Inflammatory macrophage treated with lipopolysaccharide for 1 hour (primary cell): ENCODE measurements around the gene PTPN20.

ENCODE experiments used
- DNase-seq, 2 donors: peaks; one replicate each; pipeline ENCODE4 v3.0.0-alpha.2; 2020 to 2022

Gene PTPN20

DNA sequence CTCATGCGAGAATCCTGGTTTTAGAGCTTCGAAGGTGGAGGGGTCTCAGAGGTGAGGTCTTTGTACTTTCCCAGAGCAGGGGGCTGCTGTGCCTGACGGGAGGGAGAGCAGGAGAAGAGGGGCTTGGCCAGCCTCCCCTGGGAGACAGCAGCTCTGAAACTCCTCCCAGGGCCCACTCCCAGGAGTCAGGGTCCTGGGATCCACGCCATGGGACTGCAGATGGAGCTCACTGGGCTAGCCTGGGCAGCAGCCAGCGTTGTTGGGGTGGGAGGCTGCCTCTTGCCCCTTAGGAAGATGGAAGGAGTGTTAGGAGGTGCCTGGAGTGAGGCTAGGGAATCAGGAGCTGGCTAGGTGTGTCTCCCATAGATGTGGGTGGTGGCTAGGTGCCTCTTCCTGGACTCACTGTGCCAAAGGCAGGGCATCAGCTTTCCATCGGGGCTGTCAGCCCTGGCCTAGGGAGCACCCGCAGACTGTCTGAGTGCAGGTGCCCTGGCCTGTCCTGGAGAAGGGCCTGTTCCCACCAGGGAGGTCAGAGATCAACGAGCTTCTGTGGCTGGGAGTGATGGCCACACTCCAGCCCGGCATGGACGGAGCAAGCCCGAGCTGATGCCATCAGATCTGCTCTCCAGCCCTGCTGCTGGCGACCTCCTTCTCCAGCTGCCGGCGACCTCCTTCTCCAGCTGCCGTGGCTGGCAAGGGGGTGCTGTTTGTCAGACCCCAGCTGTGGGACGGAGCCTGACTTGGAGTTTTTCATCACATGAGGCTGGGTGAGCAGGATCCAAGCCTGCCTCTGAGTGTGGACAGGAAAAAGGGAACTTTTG is 111.3 kb downstream of the PTPN20 start:
- no peak for DNase-seq

DNA sequence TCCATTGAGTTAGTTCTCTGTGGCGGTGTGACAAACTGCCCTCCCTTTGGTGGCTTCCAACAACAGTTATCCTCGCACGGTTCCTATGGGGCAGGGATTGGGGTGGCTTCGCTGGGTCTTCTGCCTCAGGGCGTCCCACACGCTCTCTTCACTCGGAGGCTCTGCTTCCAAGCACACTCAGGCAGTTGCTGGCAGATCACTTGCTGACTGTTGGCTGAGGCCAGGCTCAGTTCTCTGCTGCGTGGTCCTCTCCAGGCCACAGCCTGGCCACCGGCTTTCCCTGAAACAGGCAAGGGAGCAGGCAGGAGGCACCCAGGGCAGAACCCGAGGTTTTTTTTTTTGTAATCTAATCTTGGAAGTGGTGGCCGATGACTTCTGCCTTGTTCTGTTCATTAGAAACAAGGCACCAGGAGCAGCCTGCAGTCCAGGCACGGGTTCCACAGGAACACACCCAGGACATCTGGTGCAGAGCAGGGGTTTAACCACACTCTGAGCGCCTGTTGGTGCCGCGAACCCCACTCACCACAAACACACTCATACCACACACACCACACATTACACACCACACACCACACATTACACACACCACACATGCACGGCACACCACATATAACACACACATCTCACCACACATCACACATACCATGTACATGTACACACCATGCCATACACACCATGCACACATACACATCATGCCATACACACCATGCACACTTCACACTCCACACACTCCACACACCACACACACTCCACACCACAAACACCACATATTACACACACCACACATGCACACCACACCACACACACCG is 112.2 kb downstream of the PTPN20 start:
- DNase-seq, result no peak

DNA sequence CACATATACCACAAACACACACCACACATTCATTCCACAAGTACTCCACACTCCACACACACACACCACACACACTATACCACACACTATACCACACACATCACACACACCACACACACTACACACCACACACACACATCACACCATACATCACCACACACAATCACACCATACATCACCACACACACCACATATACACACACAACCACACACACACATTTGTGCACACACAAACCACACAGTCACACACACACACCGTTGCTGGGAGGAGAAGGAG is 112.8 kb downstream of the PTPN20 start:
- no peak for DNase-seq

DNA sequence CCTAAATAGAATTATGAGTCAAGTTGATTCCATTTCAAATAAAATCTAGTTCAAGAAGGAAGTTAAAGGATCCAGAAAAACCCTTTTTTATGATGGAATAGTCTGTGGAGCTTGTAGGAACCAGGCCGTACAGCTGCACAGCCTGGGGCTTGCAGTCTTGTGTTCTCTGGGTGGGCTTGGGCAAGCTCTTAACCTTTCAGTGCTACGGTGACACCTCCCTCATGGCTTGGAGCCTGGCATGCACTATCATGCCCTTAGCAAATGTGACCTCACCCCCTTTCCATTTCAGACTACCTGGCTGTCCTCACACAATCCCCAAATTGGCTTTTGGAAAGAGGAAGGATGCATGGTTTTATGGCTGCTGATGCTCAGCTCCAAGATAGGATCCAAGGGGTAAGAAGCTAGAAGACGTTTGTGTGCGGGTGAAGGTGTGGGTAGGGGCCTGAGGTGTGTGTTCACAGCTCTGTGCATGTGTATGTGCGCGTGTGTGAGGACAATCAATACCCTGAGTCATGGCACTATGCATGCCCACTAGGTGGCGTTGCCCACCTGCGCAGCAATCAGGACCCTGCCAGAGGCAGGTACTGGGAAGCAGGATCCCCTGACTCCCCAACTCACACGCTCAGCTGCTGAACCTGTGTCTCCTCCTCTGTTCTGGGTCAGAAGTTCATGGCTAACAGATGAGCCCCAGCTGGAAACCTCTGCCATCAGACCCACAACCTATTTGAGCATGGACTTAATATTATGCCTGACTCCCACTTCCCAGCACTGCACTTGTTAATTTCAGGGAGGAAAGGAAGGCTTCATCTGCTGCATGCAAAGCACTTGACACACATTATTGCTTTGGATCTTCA is 113.4 kb downstream of the PTPN20 start:
- DNase-seq, result peak in 1 of 2 donors; percentile 38

DNA sequence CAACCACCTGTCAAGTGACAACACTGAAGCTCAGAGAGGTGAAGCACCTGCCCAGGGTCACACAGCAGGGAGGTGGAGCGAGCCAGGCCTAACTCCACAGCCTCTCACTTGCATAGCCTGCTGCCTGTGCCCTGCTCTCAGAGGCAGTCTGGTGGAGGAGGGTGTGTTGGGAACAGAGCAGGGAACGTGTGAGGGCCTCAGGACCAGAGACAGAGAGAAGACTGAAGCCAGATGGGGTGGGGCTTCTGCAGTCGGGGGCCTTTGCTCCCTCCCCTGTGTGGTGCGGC is 114.0 kb downstream of the PTPN20 start:
- no peak for DNase-seq

DNA sequence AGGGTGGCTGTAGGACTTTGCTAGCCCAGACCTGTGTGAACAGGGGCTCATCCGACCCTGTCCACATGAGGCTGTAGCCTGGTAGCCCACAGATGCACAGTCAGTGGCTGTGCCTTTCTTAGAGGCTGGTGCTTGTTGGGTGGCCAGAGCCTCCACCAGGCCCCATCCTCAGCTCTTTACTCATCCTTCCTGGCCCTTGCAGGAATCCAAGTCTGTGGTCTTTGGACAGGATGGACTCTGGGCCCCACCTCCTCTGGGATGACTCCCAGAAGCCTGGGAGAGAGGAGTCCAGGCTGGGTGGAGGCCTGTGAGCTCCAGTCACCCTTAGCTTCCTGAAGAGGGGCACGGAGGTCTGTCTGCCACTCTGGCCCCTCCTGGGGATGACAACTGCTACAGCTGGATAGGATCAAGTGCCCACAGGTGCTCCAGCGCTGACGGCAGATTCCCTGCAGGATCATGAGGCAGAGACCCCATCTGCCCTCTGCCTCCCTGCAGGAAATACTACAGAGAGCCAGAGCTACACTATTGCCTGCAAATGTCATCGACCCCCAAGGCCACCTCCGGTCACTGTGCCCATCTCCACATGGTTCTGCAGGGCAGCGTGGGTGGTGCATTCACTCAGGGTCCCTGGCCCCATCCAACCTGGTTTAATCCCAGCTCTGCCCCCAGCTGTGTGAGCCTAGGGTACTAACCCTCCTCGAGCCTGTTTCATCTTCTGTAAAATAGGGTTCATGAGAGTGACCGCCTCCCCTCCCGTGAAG is 114.5 kb downstream of the PTPN20 start:
- no peak for DNase-seq

DNA sequence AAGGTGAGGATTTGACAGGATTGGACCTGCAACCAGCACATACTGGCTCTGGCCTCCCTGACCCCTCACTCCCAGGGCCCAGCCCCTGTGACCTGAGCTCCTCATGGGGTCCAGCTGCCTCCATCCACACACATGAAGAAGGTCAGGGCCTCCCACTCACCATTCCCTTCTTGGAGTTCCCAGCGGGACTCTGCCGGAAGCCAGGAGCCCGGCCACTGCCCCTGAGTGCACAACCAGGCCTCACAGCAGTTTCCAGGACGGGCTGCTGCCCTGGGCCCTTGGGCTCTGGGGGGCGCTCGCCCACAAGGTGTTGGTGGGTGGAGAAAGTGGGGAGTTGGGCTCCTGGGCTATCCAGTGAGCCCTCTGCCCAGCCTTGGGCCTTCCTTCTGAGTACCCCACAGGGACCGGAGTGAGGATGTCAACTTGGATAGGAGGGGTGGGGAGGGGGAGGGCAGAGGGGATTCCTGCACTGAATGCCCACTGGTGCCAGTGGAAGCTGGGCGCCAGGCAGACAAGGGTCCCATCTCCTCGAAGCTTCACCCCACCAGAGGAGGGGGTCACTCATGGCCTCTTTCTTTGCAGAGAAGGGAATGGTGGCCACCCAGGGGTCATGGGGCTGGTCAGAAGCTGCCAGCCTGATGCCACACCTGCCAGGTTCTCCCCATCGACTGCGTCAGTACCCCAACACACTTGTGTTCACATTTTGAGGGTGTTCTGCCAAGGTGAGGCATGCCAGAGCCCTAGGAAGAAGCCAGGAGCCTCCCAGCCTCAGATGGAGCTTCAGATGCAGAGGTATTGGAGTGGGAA is 115.3 kb downstream of the PTPN20 start:
- DNase-seq, result no peak

DNA sequence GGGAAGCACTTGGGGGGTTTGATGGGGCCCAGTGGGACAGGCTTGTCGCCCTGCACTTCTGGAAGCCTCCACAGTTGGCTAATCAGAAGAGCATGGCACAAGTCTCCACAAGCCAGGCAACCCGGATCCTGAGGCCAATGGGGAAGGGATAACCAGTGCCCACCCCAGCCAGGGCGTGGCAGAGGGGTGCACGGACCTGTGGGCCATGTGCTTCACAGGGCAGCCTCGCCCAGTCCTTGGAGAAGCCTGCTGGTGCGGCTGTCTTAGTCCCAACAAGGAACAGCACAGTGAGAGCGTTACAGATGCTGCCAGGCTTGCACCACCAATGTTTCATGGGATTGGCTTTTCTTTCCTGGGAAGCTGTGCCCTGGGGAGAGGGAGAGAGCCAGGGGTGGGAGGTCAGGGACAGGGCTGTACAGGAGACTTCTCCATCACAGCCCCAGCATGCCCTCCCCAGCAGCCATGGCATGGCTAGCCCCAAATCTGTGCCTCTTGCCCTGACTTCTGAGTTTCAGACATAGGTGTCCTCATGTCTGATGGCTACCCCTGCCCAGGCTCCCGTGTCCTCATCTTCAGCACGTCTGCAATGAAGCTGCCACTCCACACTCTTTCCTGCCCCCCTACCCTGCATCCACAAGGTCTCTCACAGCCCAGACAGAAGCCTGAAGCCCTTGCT is 116.0 kb downstream of the PTPN20 start:
- no peak for DNase-seq

DNA sequence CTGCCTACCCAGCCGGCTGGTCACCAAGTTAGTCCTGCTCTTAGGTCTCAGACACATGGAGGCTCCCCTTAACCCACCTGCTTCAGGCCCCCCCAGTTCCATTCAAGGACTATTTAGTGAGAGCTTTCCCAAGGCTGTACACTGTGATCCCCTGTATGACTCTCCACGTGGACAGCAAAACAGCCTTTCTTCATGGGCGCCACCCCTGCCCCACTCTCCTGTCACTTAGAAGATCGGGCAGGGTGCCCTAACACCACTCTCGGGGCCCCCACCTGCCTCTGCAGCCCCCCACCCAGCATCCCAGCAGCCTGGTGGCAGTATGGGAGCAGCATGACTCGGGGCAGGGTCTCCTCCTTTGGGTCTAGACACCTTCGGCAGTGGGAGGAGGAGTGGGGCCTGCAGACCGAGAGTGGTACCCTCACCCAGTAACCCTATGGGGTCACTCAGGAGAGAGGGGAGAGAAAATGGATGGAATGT is 116.6 kb downstream of the PTPN20 start:
- DNase-seq, result no peak

DNA sequence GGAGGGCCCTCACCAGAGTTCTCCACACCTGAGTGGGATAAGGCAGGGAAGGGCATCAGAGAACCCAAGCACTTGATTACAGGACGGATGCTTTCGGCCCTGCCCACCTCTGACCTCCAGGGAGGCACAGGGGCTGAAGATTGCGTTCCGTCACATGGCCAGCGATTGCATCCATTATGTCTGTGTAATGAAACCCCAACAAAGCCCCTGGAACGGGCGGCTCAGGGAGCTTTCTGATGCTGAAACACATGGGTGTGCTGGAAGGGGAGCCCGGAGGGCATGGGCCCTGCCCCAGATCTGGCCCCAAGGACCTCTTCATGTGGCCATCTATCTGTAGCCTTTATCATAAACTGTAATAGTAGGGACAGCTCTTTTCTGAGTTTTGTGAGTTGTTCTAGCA is 117.2 kb downstream of the PTPN20 start:
- DNase-seq, result no peak

DNA sequence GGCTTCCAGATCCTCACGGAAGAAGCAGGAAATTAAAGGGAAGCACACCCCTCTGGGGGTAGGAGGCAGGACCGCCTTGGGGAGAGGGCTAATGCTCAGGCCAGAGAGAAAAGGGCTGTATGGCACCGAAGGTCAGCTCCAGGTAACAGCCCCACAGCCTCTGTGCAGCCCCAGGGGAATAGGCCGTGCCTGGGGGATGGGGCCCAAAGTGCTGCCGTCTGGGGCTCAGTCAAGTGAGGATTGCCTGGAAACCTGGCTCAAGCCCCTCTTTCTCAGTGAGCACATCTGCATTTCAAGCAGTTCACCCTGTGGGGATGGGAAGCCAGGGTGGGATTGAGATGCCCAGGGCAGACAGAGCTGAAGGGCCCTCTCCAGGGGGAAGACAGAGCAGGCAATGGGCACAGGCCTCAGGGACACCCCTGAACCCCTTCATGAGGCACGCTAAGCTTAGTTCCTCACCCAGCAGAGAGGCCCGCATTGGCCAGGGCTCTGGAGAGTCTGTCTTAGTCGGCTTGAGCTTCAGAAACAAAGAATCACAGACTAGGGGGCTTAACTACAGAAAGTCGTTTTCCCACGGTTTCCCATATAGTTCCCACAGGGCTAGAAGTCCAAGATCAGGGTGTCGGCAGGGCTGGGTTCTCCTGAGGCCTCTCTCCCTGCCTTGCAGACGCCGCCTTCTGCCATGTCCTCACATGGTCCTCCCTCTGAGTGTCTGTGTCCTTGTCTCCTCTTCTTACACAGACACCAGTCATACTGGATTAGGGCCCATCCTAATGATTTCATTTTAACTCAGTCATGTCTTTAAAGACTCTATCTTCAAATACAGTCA is 118.2 kb downstream of the PTPN20 start:
- DNase-seq, result no peak

DNA sequence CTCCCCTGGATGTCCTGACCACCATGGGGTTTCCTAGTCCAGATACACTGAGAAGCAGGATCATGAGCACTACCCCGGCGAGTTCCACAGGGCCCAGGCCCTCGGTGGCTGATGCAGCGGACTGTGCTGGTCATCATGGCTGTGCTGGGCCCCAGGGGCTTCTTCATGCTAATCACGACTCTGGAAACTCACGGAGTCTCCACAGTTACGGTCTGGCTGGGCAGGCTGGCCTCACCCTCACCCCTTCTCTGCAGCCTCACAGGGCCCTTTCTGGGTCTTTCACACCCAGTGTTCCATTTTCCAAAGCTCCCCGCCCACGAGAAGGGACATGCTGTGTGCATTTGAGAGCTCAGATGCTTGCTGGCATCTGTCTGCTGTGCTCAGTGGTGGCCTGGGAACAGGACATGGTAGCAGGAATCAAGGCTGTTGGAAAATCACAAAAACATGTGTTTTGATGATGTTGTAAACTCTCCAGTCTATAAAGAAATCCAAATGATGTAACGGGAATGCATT is 119.0 kb downstream of the PTPN20 start:
- DNase-seq, result no peak

DNA sequence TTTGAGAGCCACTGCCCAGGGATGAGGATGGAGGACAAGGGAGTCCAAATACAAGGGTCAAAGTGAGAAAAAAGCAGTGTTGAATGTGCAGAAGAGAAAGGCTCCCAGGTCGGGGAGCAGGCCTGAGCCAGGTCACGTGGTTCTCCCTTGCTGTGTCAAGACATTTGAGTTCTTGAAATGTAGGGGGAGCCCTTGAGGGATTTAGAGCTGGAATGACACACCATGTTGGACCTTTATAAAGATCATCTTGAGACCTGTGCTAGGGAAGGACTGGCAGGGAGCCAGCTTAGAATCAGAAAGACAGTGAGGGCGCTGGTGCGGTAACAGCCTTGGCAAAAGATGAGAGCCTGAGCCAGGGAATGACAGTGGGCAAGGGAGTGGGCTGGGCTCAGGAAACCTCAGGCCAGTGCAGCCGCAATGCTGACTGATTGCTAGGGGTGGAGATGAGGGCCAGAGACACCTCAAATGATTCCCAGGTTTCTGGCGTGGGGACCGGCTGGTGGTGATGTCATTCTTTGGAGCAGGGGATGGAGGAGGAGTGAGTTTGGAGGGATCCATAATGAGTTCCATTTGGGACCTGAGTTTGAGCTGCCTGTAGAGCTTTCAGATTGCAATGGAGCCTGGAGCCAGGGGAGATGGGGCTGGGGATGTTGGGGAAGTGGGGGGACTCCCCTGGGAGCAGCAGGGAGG is 120.1 kb downstream of the PTPN20 start:
- no peak for DNase-seq

DNA sequence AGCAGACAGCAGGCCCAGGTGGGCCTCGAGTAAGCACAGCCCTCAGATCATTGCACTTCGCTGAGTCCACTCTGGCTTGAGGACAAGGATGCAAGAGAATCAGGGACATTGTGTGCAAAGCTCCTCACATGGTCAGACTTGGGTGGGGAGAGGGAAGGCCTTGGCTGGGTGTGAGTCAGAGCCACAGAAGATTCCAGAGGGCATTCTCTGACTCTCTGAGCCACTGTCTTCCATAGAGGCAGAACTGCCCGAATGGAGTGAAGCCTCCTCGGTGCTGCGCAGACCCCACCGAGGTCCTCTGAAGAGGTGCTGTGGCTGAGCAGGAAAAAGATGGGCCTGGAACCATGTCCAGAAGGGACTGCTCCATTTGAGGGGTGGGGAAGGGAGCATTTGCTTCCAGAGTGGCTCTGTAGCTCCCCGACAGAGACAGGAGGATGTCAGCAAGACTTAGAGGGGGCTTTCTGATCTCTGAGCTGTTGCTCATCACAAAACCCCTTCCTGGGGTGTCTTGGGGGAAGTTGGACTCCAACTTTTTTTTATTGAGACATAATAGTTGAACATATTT is 120.8 kb downstream of the PTPN20 start:
- no peak for DNase-seq

DNA sequence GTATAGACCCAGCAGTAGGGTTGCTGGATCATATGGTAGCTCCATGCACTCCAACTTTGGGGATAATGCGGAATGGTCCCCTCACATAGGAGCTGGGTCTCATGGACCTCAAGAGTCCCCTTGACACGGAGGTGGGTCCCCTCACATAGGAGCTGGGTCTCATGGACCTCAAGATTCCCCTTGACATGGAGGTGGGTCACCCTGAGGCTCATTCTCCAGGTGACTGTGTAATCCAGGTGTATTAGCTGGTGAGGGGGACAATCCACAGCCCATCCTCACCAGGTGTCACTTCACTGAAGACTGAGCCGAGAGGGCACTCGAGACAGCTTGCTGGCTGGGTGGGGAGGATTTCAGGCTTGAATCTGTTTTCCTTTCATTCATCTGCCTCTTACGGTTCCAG is 121.9 kb downstream of the PTPN20 start:
- DNase-seq, result no peak

DNA sequence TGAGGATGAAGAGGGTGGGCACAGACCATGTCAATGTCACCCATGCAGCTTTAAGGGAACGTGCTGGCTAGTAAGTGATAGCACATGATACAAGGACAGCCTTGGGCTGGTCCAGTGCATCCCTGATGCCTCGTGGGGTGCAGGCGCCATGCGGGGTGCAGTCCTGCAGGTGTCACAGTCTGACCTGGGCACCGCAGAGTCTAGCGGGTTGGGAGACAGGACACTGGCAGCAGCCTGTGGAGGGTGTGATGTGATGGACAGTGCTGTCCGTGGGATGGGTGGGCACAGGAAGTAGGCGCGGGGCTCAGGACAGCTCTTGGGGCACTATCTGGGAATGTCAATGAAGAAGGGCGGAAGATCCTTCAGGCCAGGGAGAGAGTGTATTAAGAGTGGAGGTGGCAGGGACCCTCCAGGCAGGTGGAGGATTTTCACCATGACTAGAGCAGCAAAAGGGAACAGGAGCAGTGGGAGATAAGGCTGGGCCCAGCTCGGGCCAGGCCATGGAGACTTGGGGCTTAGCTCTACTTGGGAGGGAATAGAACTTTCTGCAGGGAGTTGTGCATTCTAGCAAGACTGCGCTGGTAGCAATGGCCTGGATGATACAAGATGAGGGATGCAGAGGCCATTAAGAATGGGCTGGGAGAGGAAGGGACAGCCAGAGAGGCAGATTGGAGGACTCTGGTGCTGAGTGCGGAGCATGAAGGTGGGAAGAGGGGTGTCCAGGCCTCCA is 122.5 kb downstream of the PTPN20 start:
- no peak for DNase-seq

DNA sequence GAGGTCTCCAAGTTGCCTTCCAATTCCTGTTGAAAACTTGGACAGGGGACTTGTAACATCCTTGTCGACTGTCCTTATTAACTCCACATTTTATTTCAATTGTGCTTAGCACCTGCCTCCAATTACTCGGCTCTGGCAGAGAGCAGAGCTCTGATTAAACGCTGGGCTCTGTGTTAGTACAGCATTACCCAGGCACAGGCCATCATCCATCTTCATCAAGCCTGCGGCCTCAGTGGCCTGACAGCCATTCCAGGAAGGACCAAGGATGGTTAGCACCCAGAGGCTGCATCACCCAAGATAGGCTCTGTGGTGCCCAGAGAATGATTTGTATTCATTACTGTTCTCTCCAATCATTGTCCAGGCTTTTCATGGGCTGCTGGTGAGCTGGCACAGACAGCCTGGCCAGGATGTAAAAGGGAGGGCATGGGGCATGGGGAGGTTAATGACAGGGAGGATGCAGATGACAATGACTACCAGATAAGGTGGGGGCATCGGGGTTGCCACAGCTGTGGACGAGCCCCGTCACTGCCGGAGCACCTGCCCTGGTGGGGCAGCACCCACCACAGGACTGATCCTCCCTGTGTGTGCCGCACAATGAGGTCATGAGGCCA is 123.3 kb downstream of the PTPN20 start:
- DNase-seq, result no peak

DNA sequence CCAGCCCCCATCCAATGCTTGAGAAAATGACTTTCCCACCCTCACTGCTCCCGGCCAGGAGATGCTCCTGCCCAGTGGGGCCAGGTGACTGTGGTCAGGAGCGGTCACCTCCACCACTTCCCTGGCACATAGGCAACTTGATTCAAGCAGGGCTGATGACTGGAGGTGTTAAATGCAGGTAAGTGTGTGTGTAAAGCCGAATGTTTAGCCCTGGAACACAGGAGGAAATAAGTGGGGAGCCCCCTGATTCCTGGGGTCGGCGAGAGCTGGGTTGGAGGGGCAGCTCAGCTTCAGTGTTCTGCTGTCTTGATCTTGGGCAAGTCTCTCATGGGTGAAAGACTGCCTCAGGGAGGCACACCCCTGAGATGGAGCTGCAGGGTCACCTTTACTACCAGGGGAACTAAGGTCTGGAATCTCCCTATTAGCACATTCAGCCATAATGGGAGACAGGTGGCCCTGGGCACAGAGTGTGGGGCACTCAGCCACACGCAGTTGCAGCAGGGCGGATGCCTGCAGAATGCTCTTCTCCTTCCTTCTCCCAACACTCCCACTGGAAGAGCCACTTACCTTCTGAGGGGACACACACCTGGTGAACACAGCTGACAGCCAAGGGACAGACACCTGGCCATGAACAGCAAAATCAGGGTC is 124.1 kb downstream of the PTPN20 start:
- DNase-seq, result no peak
